Natural killer cell (primary cell): ENCODE results near the gene PTPRN2. TPM values are rescaled to one million over a fixed set of nuclear protein-coding genes. Genes with fewer than 3 reads are reported as not detected.

Experiments used
- ATAC-seq, 3 donors: fragments of 150-1000 bp in 2 of 3; fragments of 200-7000 bp in 1 of 3; cut with Tn5 transposase; 1 replicate in 1 of 3; 2 replicates in 2 of 3; pipeline ENCODE4 v1.10.0; 2021; ENCODE audit warnings: mild to moderate bottlenecking in 2 of 3, moderate library complexity in 2 of 3
- DNase-seq, 2 donors: peaks; one replicate each; pipeline versions ENCODE4 v3.0.0 to v3.0.0-alpha.2; 2013 to 2021; ENCODE audit warnings: mixed read lengths in 1 of 2
- H3K27ac ChIP-seq: one replicate; pipeline ENCODE4 v1.5.1; 2013; ENCODE audit warnings: mild to moderate bottlenecking, low read length
- H3K27me3 ChIP-seq: one replicate; pipeline ENCODE4 v1.6.1; 2013; ENCODE audit warnings: low read length; ENCODE audit not compliant: control insufficient read depth, insufficient read depth
- H3K36me3 ChIP-seq: one replicate; pipeline ENCODE4 v1.6.1; 2013; ENCODE audit warnings: low read length; ENCODE audit not compliant: control insufficient read depth, insufficient read depth
- H3K4me1 ChIP-seq: one replicate; pipeline ENCODE4 v1.6.1; 2013; ENCODE audit warnings: low read length; ENCODE audit not compliant: control insufficient read depth, insufficient read depth
- H3K4me3 ChIP-seq: one replicate; pipeline ENCODE4 v1.5.1; 2013; ENCODE audit warnings: low read length
- H3K9me3 ChIP-seq: one replicate; pipeline ENCODE4 v1.6.1; 2013; ENCODE audit warnings: low read length; ENCODE audit not compliant: control insufficient read depth, insufficient read depth
- H3K27ac Mint-ChIP-seq, 2 donors: one replicate each; pipeline ENCODE4 v1.8.0; 2022; ENCODE audit warnings: mild to moderate bottlenecking in 2 of 2, mixed read lengths in 2 of 2, moderate library complexity in 1 of 2
- H3K27me3 Mint-ChIP-seq, 2 donors: one replicate each; pipeline ENCODE4 v1.8.0; 2022; ENCODE audit warnings: low read depth in 2 of 2, mixed read lengths in 2 of 2
- H3K36me3 Mint-ChIP-seq: one replicate; pipeline ENCODE4 v1.8.0; 2022; ENCODE audit warnings: mixed read lengths
- H3K4me1 Mint-ChIP-seq, 2 donors: one replicate each; pipeline ENCODE4 v1.8.0; 2022; ENCODE audit warnings: mixed read lengths in 2 of 2
- H3K4me3 Mint-ChIP-seq: one replicate; pipeline ENCODE4 v1.8.0; 2022; ENCODE audit warnings: mild to moderate bottlenecking, moderate library complexity, mixed read lengths
- H3K9me3 Mint-ChIP-seq, 2 donors: one replicate each; pipeline ENCODE4 v1.8.0; 2022; ENCODE audit warnings: mixed read lengths in 2 of 2
- WGBS: methylation state at CpG from one replicate; pipeline ENCODE4 v1.1.7; 2013; ENCODE audit warnings: missing lambda C conversion rate; ENCODE audit not compliant: insufficient coverage; 5-methylcytosine and 5-hydroxymethylcytosine counted together
- intact Hi-C: fragments of 100-400 bp; cut with micrococcal nuclease; formaldehyde crosslinking; loops from one replicate; pipeline ENCODE4 v1.14.2; 2022
- total RNA-seq, 4 donors: library from RNA; stranded (reverse); fragments of 120-200 nt in 1 of 4; gene quantifications; one replicate each; pipeline versions ENCODE4 v1.2.3 to v1.2.4, GENCODE V29; 2013 to 2022
- TF ChIP-seq, protein P1 (sequence below): fragments of 200-600 bp; IDR thresholded peaks from one replicate; pipeline ENCODE4 v1.8.0; 2022; ENCODE audit warnings: antibody characterized with exemption

PTPRN2 gene
- total RNA-seq, 3 donors from 2014 or later (not counting 1 experiment from before 2014, with no cell fraction given) = 1.3 to 2.5 (median 1.9) TPM

DNA sequence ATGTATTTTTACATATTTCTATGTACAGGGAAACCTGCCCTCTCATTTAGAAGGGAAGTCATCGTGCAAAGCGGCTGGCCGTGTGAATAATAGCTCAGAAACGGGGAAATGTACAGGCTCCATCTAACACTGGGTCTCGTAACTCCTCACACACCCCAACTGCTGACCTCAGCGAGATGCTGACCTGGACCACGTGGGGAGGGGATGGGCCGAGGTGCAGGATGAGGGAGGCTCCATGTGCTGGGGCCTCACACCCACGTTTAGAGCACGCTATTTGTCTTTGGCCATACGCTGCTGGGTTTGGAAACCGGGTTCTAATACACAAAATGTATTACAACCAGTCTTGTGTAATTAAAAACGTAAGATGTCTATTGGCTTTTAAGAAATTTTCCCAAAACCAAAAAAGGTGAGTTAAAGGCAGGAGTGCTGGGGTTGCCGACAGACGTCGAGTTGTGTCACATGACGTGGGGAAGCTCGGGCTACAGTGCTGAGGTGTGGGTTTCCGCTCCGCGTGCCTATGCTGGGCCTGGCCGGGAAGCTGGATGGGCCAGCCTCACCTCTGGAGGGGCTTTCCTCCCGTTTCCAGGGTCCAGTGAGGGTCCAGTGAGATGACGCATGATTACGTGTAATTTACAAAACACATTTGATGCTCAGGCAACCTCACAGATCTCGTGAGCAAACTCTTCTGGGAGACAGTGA, 1035.2 kb downstream of the PTPRN2 start:
- ATAC-seq = no peak
- 90% methylated on average over 26 of the region's 26 CpGs for WGBS

DNA sequence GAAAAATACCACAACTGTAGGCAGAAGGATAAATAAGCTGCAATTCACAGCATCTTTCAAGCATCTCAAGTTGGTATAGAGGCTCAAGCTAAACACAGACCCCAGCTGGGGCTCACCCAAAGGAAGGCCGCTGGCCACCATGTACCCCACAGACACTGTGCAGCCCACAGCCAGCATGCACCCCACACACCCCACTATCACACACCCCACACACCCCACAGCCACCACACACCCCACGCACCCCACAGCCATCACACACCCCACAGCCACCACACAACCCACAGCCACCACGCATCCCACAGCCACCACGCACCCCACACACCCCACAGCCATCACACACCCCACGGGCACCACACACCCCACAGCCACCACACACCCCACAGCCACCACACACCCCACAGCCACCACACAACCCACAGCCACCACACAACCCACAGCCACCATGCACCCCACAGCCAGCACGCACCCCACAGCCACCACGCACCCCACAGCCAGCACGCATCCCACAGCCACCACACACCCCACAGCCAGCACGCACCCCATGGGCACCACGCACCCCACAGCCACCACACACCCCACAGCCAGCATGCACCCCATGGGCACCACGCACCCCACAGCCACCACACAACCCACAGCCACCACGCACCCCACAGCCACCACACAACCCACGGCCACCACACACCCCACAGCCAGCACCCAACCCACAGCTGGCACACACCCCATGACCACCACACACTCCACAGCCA, 1036.1 kb downstream of the PTPRN2 start:
- Mint-ChIP-seq H3K4me1 (no peaks in the 10 kb centered on the region), H3K9me3 (no peaks in the 10 kb centered on the region), H3K36me3 (no peaks in the 10 kb centered on the region), H3K27ac (peak overlapping the region in 1 of 2 donors; percentile 68), H3K4me3 (no peak overlapping the region), H3K27me3 (no peaks in the 10 kb centered on the region)
- no peaks in the 10 kb centered on the region for H3K27me3 ChIP-seq
- peaks cover 4% of the 10 kb centered on the region for H3K9me3 ChIP-seq
- intact Hi-C loops = no loop called here
- no peak overlapping the region for H3K4me3 ChIP-seq
- H3K4me1 ChIP-seq = no peaks in the 10 kb centered on the region
- WGBS = 58% methylated on average over 13 of the region's 13 CpGs
- ATAC-seq = no peak
- no peak overlapping the region for H3K27ac ChIP-seq
- no peaks in the 10 kb centered on the region for H3K36me3 ChIP-seq
- no peak for DNase-seq
- TF ChIP-seq, protein P1, sequence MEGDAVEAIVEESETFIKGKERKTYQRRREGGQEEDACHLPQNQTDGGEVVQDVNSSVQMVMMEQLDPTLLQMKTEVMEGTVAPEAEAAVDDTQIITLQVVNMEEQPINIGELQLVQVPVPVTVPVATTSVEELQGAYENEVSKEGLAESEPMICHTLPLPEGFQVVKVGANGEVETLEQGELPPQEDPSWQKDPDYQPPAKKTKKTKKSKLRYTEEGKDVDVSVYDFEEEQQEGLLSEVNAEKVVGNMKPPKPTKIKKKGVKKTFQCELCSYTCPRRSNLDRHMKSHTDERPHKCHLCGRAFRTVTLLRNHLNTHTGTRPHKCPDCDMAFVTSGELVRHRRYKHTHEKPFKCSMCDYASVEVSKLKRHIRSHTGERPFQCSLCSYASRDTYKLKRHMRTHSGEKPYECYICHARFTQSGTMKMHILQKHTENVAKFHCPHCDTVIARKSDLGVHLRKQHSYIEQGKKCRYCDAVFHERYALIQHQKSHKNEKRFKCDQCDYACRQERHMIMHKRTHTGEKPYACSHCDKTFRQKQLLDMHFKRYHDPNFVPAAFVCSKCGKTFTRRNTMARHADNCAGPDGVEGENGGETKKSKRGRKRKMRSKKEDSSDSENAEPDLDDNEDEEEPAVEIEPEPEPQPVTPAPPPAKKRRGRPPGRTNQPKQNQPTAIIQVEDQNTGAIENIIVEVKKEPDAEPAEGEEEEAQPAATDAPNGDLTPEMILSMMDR = no peak

More for the DNA sequence above, 1035.2 kb downstream of the PTPRN2 start:
- no peak overlapping the region for H3K27ac ChIP-seq
- no peaks in the 10 kb centered on the region for H3K4me1 Mint-ChIP-seq
- no peak for DNase-seq
- no peak overlapping the region for H3K4me3 Mint-ChIP-seq
- peak overlapping the region in 1 of 2 donors; percentile 68 for H3K27ac Mint-ChIP-seq
- H3K36me3 Mint-ChIP-seq = no peaks in the 10 kb centered on the region
- no peaks in the 10 kb centered on the region for H3K27me3 ChIP-seq
- H3K9me3 Mint-ChIP-seq = no peaks in the 10 kb centered on the region
- H3K4me1 ChIP-seq = no peaks in the 10 kb centered on the region
- H3K36me3 ChIP-seq = no peaks in the 10 kb centered on the region
- intact Hi-C loops = no loop called here
- H3K9me3 ChIP-seq = peaks cover 4% of the 10 kb centered on the region
- H3K27me3 Mint-ChIP-seq = no peaks in the 10 kb centered on the region
- TF ChIP-seq, protein P1 = no peak
- no peak overlapping the region for H3K4me3 ChIP-seq

DNA sequence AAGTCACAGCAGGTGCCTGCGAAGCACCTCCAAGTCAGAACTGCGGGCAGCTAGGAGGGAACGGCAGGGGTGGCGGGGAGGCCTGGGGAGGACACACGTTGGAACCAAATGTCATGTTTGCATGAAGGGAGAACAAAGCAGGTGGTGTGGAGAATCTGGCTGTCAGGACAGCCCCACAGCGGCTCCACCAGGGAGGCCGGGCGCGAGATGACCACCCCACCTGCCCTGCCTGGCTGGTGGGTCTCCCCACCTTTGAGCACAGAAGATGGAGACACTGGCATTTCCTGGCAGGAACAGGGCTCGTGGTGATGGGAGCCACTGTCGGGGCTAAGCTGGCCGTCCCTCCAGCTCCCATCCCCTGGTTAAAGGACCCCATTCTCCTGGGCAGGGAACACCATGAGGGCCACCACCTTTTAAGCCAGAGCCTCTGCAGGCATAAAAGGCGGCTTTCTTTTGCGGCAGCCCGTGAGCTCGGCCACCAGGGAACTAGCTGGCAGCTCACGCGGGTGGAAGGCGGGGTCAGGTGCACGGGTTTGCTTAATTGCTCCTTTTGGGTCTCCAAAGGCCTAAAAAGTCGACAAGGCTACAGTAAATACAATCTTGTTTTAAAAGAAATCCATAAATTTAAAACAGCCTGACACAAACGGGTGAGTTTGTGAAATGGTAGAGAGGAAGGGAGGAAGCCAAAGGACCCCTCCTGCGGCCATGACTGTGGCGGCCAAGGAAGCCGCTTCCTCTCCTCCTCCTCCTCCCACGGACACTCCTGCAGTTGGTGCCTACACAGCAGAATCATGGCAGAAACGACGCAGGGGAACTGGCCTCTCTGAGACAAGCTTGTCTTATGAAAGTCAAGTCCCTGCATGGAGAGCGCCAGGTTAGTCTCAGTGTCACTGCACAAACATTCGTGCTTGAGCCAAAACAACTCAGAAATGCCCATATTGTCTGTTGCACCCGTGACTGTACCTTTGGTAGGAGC, 1037.0 kb downstream of the PTPRN2 start:
- Mint-ChIP-seq H3K4me1 (no peaks in the 10 kb centered on the region), H3K27me3 (no peaks in the 10 kb centered on the region), H3K4me3 (no peak overlapping the region), H3K36me3 (no peaks in the 10 kb centered on the region), H3K27ac (no peak overlapping the region), H3K9me3 (no peaks in the 10 kb centered on the region)
- intact Hi-C loops = no loop called here
- no peak for ATAC-seq
- H3K9me3 ChIP-seq = peaks cover 4% of the 10 kb centered on the region
- 93% methylated on average over 29 of the region's 31 CpGs for WGBS
- no peaks in the 10 kb centered on the region for H3K4me1 ChIP-seq
- H3K4me3 ChIP-seq = no peak overlapping the region
- TF ChIP-seq, protein P1 = no peak
- no peaks in the 10 kb centered on the region for H3K36me3 ChIP-seq
- DNase-seq = no peak
- H3K27me3 ChIP-seq = no peaks in the 10 kb centered on the region
- no peak overlapping the region for H3K27ac ChIP-seq
